Testis (tissue), 2 donors: ENCODE data around the gene RNF168.

Experiments
- CTCF ChIP-seq, 3 experiments: fragments of 450-650 bp in 2 of 3; fragments of 200-600 bp in 1 of 3; sonication (generic) in 1 of 3; IDR thresholded peaks; one replicate each; pipeline ENCODE4 v1.5.1; 2016 to 2019; ENCODE audit warnings: antibody characterized with exemption in 3 of 3, mild to moderate bottlenecking in 2 of 3, moderate library complexity in 1 of 3
- POLR2A ChIP-seq: fragments of 450-650 bp; IDR thresholded peaks from one replicate; pipeline ENCODE4 v1.6.1; 2017; ENCODE audit warnings: antibody characterized with exemption, mild to moderate bottlenecking, moderate library complexity

GRCh38 chr3:196552253-196552652 is 48.7 kb upstream of the RNF168 start:
- TF ChIP-seq CTCF (IDR thresholded peaks at IDR 0.05): no peak
- no peak for TF ChIP-seq POLR2A
